HepG2 (cell line): Measurements from ENCODE around the gene DOP1B. TPM values are rescaled to one million over a fixed set of nuclear protein-coding genes. Genes with fewer than 3 reads are reported as not detected.

Experiments used
- BCLAF1 ChIP-seq: fragments of 450-650 bp; IDR thresholded peaks from 2 replicates; pipeline ENCODE4 v1.6.1; 2017; ENCODE audit warnings: mild to moderate bottlenecking
- CCAR2 ChIP-seq: fragments of 200-400 bp; formaldehyde crosslinking; optimal IDR thresholded peaks from 2 replicates; pipeline ENCODE3; 2018; ENCODE audit warnings: low read depth, mild to moderate bottlenecking, low read length, moderate library complexity
- CREBL2 ChIP-seq: sonication (generic); formaldehyde crosslinking; IDR thresholded peaks from 2 replicates; pipeline ENCODE4 v1.8.1; 2023; ENCODE audit warnings: missing genetic modification reagents, mild to moderate bottlenecking, borderline replicate concordance
- FOXK1 ChIP-seq: sonication (generic); formaldehyde crosslinking; IDR thresholded peaks from 2 replicates; pipeline ENCODE4 v1.4.0; 2020; ENCODE audit warnings: low read depth, missing genetic modification reagents, borderline replicate concordance
- GFI1 ChIP-seq: sonication (generic); formaldehyde crosslinking; IDR thresholded peaks from 2 replicates; pipeline ENCODE4 v1.5.0; 2020; ENCODE audit warnings: missing genetic modification reagents, mild to moderate bottlenecking, borderline replicate concordance
- HNRNPH1 ChIP-seq: fragments of 200-400 bp; formaldehyde crosslinking; optimal IDR thresholded peaks from 2 replicates; pipeline ENCODE3; 2017; ENCODE audit warnings: mild to moderate bottlenecking, low read depth, low read length
- KAT2B ChIP-seq: fragments of 150-350 bp; IDR thresholded peaks from 2 replicates; pipeline ENCODE4 v1.6.1; 2014; ENCODE audit warnings: low read depth, low read length, borderline replicate concordance
- KLF9 ChIP-seq: IDR thresholded peaks from 2 replicates; pipeline ENCODE4 v1.6.1; 2016; ENCODE audit warnings: low read depth
- MEIS1 ChIP-seq: sonication (generic); formaldehyde crosslinking; IDR thresholded peaks from 2 replicates; pipeline ENCODE4 v1.9.0; 2021; ENCODE audit warnings: mild to moderate bottlenecking, missing genetic modification reagents, moderate library complexity, borderline replicate concordance
- NR2F6 ChIP-seq, 2 experiments: IDR thresholded peaks; 2 replicates each; pipeline ENCODE4 v1.6.1; 2016; ENCODE audit warnings: antibody characterized with exemption in 1 of 2, mild to moderate bottlenecking in 1 of 2
- PHF5A ChIP-seq: IDR thresholded peaks from one replicate; pipeline ENCODE4 v1.6.1; 2018; ENCODE audit warnings: low read depth, missing genetic modification reagents; ENCODE audit not compliant: unreplicated experiment
- RCOR2 ChIP-seq: IDR thresholded peaks from 2 replicates; pipeline ENCODE4 v1.6.1; 2016; ENCODE audit warnings: missing biosample characterization, missing genetic modification reagents
- SP2 ChIP-seq: sonication (generic); formaldehyde crosslinking; IDR thresholded peaks from 2 replicates; pipeline ENCODE4 v1.5.1; 2020; ENCODE audit warnings: mild to moderate bottlenecking, missing genetic modification reagents
- TBP ChIP-seq: sonication (generic); formaldehyde crosslinking; IDR thresholded peaks from 2 replicates; pipeline ENCODE4 v1.5.0; 2020; ENCODE audit warnings: missing genetic modification reagents
- TCF12 ChIP-seq, 2 experiments: fragments of 450-650 bp in 1 of 2; sonication (generic) in 1 of 2; formaldehyde crosslinking in 1 of 2; IDR thresholded peaks; 2 replicates each; pipeline versions ENCODE4 v1.6.1 to v1.8.0; 2017 to 2022; ENCODE audit warnings: antibody characterized with exemption in 1 of 2, mild to moderate bottlenecking in 1 of 2, missing genetic modification reagents in 1 of 2, moderate library complexity in 1 of 2
- TCF7L2 ChIP-seq: IDR thresholded peaks from 2 replicates; pipeline ENCODE4 v1.6.1; 2011; ENCODE audit warnings: mild to moderate bottlenecking, low read depth, low read length, moderate library complexity
- TFE3 ChIP-seq: IDR thresholded peaks from 2 replicates; pipeline ENCODE4 v1.6.1; 2016
- THRA ChIP-seq: sonication (generic); formaldehyde crosslinking; IDR thresholded peaks from 2 replicates; pipeline ENCODE4 v1.4.0; 2020; ENCODE audit warnings: missing genetic modification reagents, borderline replicate concordance
- ZFAT ChIP-seq: sonication (generic); formaldehyde crosslinking; conservative IDR thresholded peaks from 2 replicates; pipeline ENCODE4 v1.8.1; 2023; ENCODE audit warnings: missing genetic modification reagents, inconsistent platforms
- ZNF264 ChIP-seq: sonication (generic); formaldehyde crosslinking; IDR thresholded peaks from 2 replicates; pipeline ENCODE4 v1.4.0; 2020; ENCODE audit warnings: missing genetic modification reagents
- ZNF510 ChIP-seq: sonication (generic); formaldehyde crosslinking; IDR thresholded peaks from 2 replicates; pipeline ENCODE4 v1.4.0; 2020; ENCODE audit warnings: low read depth, mild to moderate bottlenecking, missing genetic modification reagents
- ZNF800 ChIP-seq: sonication (generic); formaldehyde crosslinking; IDR thresholded peaks from 2 replicates; pipeline ENCODE4 v1.4.0; 2020; ENCODE audit warnings: missing genetic modification reagents
- ZSCAN12 ChIP-seq: sonication (generic); formaldehyde crosslinking; IDR thresholded peaks from 2 replicates; pipeline ENCODE4 v1.9.0; 2021; ENCODE audit warnings: mild to moderate bottlenecking, missing genetic modification reagents
- polyA plus RNA-seq, 8 experiments: library from polyadenylated mRNA; depleted of rRNA in 3 of 8; stranded (reverse) in 7 of 8; unstranded in 1 of 8; fragments of >200 nt; fragmentation: Illumina TruSeq in 4 of 8; extraction: Trizol in 4 of 8; gene quantifications; 2 replicates each; pipeline versions ENCODE4 v1.2.1 to v1.2.3, GENCODE V29; 2011 to 2016; ENCODE audit warnings: low read depth in 4 of 8, missing spikeins in 1 of 8, mixed read lengths in 1 of 8; ENCODE audit not compliant: insufficient read depth in 1 of 8
- total RNA-seq, 5 experiments: library from RNA; depleted of rRNA; stranded (reverse); fragments of >200 nt; fragmentation: Illumina TruSeq; extraction: Trizol; gene quantifications; 2 replicates each; pipeline ENCODE4 v1.2.3, GENCODE V29; 2016; ENCODE audit warnings: low read depth in 1 of 5

The DOP1B gene
- total and polyA plus RNA-seq, 2 of the 13 experiments (the other 11 are each of a cell fraction or from before 2014, with no cell fraction given), result 2.8 to 3.2 TPM

- TF ChIP-seq TCF7L2 (no peak), TBP (CRISPR knock-in tag) (no peak), KAT2B (no peak), CREBL2 (no peak), ZNF800 (CRISPR knock-in tag) (0 out of 2 replicates have a peak, but pooled peaks have one; percentile 35), CCAR2 (no peak), SP2 (no peak), TFE3 (CRISPR knock-in tag) (peak; percentile 63; the same call in 1 of the 2 replicates), ZSCAN12 (CRISPR knock-in tag) (no peak), FOXK1 (peak; percentile 23; the same call in 1 of the 2 replicates), BCLAF1 (no peak), ZNF264 (CRISPR knock-in tag) (0 out of 2 replicates have a peak, but pooled peaks have one; percentile 66), RCOR2 (CRISPR knock-in tag) (no peak), THRA (CRISPR knock-in tag) (peak; percentile 50; the same call in 1 of the 2 replicates), HNRNPH1 (no peak), MEIS1 (CRISPR knock-in tag) (no peak), ZFAT (no peak), KLF9 (CRISPR knock-in tag) (no peak), PHF5A (CRISPR knock-in tag) (no peak), GFI1 (peak; percentile 32; the same call in 1 of the 2 replicates), NR2F6 (IDR thresholded peaks at IDR 0.05) (peak; percentile 68), NR2F6 (CRISPR knock-in tag; IDR thresholded peaks at IDR 0.05) (peak; percentile 53), ZNF510 (CRISPR knock-in tag) (no peak), TCF12 (IDR thresholded peaks at IDR 0.05) (no peak), TCF12 (CRISPR knock-in tag; IDR thresholded peaks at IDR 0.05) (no peak)
Observed at GRCh38 chr21:36188081-36188681, 31.6 kb downstream of the DOP1B start (continued).
